GM12875 (cell line): ENCODE measurements around the gene DDA1.

Source experiments
- H3K4me3 ChIP-seq: one replicate; pipeline ENCODE4 v1.5.1; 2011; ENCODE audit warnings: low read depth, low read length, control low read depth
- TF ChIP-seq, protein P1 (sequence below): IDR thresholded peaks from 2 replicates; pipeline ENCODE4 v1.5.1; 2011; ENCODE audit warnings: low read depth, mild to moderate bottlenecking, control low read depth, inconsistent platforms, low read length, moderate library complexity, borderline replicate concordance; ENCODE audit not compliant: insufficient read depth

Gene DDA1

GRCh38 chr19:17309198-17309964 lies at the start of gene DDA1:
Gene DDA1, plus strand, starts transcription at chr19:17309563. Its CDS starts 92 bp downstream, at chr19:17309655.
- TF ChIP-seq, protein P1, sequence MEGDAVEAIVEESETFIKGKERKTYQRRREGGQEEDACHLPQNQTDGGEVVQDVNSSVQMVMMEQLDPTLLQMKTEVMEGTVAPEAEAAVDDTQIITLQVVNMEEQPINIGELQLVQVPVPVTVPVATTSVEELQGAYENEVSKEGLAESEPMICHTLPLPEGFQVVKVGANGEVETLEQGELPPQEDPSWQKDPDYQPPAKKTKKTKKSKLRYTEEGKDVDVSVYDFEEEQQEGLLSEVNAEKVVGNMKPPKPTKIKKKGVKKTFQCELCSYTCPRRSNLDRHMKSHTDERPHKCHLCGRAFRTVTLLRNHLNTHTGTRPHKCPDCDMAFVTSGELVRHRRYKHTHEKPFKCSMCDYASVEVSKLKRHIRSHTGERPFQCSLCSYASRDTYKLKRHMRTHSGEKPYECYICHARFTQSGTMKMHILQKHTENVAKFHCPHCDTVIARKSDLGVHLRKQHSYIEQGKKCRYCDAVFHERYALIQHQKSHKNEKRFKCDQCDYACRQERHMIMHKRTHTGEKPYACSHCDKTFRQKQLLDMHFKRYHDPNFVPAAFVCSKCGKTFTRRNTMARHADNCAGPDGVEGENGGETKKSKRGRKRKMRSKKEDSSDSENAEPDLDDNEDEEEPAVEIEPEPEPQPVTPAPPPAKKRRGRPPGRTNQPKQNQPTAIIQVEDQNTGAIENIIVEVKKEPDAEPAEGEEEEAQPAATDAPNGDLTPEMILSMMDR: no peak
- peak within 1 kb of the TSS; percentile 99 for H3K4me3 ChIP-seq

DNA sequence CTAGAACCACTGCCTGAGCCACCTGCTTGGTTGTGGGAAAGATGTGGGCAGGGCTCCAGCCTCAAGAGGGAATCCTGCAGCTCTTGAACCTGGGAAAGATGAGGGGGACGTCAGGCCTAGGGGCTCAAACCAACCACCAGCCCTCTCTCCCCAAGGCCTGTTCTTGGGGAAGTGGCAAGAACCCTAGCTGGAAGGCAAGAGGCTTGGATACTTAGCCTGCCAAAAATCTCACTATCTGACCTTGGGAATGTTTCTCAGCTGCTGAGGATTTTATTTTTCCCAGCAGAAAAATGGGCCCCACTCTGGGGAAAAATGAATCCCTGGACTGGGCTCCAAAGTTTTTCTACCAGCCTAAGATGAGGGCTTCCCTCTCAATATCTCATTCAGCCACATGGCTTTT lies 49.4 kb upstream of the DDA1 start:
- no peak overlapping the region for H3K4me3 ChIP-seq

DNA sequence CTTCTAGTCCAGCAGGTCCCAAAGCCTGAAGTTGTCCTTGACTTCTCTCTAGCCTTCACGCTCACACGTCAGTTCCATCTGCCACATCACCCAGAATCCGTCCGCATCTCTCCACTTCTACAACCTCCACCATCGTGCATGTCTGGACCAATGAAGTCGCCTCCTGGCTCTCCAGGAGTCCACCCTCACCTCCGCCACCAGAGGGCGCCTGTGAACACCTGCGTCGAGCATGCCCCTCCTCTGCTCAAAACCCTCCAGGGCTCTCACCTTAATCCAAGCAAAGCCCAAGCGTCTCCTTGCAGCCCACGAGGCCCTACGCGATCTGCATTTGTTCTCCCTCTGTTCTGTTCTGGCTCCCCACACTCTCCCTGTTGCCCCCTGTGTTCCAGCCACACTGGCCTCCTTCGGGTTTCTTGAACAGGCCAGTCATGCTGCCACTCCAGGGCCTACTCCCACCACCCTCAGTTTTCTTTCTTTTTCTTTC lies 48.5 kb upstream of the DDA1 start:
- H3K4me3 ChIP-seq: no peak overlapping the region
- TF ChIP-seq, protein P1: peak; percentile 96

More for the DNA sequence above, 49.4 kb upstream of the DDA1 start:
- TF ChIP-seq, protein P1: no peak

DNA sequence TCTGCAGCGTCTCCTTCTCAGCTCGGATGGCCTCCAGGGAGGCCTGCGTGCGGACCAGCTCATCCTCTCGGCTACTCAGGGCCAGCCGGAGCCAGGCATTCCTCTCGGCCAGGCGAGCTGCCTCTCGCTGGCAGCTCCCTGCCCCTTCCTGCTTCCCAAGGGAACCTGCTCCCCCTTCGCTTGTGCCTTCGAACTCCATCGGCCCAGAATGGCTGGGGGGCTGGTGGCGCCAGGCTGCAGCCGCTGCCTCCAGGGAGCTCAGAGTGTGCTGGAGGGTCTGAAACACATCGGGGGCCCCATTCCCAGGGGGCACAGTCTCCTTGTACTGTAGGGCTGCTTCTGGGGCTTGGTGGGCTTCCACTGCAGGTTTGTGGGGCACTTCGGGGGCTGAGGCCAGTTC lies 46.8 kb upstream of the DDA1 start:
- TF ChIP-seq, protein P1: no peak
- H3K4me3 ChIP-seq: no peak overlapping the region

DNA sequence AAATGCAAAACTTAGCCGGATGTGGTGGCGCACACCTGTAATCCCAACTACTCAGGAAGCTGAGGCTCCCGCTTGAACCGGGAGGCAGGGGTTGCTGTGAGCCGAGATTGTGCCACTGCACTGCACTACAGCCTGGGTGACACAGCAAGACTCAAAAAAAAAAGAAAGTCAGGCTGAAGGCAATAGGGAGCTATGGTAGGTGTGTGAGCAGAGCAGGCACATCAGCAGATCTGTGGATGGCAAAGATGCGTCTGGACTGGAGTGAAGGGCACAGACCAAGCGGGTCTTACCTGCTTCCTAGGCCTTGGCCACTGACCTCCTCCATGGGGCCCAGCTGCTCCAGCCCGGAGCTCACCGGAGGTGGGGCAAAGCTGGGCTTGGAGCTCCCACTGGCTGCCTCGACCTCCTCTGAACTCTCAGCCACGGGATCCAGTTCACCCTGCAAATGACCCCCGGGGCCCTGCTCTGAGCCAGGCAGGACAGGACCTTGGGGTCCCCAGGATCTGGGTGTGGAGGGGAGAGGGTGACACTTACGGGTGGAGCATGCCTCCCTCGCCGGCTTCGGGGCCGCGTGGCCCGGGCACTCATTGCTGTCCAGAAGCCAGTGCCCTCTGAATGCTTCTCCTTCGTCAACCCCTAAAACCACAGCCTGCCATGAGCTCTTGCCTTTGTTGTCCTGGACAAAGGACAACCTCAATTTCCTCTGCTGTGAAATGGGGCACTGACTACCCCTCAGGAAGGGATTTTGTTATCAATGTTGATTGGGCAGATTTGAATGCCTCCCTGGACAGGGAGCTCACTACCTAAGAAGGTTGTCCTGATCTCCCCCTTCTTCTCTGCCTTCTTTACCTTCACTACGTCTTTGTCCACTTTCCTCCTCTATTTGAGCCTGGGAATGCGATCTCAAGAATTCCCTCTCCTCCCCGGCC lies 45.4 kb upstream of the DDA1 start:
- TF ChIP-seq, protein P1: no peak

GRCh38 chr19:17264641-17264979 lies 44.8 kb upstream of the DDA1 start, which contains the start of gene USHBP1:
Gene USHBP1, minus strand, starts transcription at chr19:17264745. Its CDS starts 446 bp downstream, at chr19:17264299.
- H3K4me3 ChIP-seq: no peak within 1 kb of the TSS
- TF ChIP-seq, protein P1: no peak

More for the DNA sequence above, 45.4 kb upstream of the DDA1 start:
- no peak overlapping the region for H3K4me3 ChIP-seq
